GM19463 (cell line): Measurements from ENCODE around the gene HSD11B1.

Source experiments
- ATAC-seq: cut with Tn5 transposase; IDR thresholded peaks from one replicate; pipeline ENCODE4 v1.9.1; 2021; ENCODE audit warnings: mild to moderate bottlenecking, moderate library complexity; ENCODE audit not compliant: unreplicated experiment

HSD11B1 gene

DNA sequence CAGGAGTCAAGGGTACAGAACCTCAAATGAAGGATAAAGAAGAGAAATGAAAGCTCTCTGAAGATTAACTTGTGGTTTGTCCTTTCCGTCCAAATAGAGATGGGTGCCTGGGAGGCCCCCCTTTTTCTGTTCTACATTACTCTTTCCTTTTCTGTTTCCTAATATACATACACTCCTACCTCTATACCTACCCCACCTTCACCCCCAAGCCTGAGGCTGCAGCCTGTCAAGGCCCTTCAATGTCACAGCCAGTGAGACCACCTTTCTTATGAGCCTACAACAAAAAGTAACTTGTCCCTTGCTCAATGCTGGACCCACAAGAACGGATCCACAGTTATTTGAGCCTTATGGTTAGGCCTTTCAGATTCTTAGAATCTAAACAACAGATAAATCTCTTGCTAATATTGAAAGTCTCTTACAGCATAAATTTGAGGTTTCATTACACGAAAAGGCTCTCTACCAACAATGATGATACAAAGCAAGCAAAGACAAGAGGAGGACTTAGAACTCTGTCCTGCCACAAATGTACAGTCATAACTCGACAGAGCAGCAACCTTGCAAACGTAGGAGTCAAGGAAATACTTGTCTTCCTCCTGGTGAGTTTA is 47.1 kb downstream of the HSD11B1 start:
- ATAC-seq: peak; percentile 40

DNA sequence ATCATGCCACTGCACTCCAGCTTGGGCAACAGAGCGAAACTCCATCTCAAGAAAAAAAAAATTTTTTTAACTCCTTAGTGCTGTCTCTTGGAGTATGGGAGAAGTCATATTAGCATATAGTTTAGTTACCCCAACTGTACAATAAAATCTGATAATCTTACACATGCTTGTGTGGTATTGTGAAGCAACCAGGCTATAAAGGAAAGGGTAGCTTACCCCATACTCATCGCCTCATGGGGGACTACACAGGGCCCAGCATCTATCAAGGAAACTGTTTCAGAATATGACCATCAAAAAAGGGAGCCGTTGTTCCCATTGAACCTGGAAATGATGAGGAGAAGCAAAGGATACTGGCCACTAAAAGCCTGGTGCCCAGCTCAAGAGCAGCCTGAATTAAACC is 48.2 kb downstream of the HSD11B1 start:
- no peak for ATAC-seq

DNA sequence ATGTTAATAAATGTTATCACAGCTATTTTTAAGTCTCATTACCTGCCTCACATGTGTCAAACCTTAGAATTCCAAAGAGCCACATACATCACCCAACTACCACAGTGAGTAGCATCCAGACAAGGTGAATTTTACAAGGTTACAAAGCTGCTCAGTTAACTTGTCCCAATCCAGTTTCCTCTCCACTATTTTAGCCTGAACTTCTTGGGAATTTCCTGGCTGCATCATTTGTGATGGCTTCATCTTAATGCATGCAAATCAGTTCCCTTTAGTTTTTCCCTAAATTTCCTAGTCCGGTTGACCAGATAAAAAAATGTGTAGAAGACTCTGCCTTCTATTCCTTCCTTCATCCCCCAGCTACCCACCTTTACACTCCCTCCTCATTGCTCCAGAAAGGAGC is 50.6 kb downstream of the HSD11B1 start:
- ATAC-seq: no peak

DNA sequence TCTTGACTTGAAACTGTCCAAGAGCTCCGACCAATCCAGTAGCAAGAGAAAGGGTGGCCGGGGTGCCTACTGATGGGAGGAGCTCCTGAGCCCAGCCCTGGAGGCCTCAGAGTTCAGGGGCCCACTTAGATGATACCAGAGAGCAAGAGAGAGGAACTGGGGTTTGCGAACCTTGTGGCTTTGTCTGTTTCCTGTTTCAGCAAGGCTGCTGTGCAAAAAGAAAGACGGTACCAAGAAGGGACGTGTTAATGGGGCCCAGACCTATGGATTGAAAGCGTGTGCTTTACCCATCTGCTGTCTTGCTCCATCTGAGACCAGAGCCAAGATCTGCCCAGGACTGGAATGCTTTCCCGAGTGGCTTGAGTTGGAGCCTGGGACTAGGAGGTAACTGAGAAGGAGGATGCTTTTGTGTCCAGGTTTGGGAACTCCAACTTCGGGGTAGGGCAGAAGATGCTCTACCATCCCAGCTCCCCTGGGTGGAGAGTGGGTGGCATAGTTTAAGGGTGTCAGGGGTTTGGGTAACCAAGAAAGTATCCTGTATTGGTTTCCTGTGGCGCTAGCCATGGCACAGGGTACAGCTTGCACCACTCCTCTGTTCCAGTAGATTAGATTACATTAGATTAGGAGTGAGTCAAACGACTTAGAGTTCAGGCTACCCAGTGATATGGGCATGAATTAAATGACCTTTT is 51.4 kb downstream of the HSD11B1 start, which contains the start of gene TRAF3IP3:
Gene TRAF3IP3, plus strand, starts transcription at position 128 of the 689 bp plus-strand sequence. CDS start 3,987 bp downstream, outside the sequence.
- ATAC-seq: peak; percentile 67

DNA sequence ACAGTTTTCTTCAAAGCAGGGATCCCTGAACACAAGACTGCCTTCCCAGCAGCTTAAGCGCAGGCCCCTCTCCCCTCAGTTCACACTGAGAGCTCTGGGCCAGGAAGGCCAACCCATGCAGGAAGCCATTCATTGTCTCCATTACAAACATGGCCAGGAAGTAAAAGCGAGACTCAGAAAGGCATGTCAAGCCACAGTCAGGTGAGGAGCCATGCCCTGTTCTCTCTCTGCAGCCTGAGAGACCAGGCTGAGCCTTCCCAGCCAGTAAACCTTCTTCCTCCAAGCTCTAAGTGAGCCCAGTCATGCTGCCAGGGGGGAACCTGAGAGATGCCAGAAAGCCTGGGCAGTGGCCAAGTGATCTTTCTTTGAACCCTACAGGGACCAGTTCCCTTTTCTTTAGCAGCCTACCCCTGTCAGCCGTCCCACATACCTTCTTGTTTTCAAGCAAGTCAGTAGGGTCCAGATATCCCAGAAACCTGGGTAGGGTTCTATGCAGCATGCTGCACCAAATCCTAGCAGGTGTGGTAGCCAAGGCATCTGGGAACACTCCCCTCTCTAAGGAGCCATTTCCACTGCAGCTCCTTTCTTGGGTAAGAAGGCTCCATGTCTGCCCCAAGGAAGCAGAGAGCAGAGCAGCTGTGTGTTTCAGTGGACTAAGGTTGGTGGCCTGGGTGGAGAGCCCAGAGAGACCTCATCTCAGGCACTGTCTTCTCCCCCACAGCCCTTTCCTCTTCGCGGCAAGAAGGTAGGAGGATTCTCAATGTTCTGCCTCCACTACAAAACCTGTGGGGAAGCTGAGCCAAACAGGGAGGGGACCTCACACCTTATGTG is 52.2 kb downstream of the HSD11B1 start:
- ATAC-seq: peak; percentile 21

DNA sequence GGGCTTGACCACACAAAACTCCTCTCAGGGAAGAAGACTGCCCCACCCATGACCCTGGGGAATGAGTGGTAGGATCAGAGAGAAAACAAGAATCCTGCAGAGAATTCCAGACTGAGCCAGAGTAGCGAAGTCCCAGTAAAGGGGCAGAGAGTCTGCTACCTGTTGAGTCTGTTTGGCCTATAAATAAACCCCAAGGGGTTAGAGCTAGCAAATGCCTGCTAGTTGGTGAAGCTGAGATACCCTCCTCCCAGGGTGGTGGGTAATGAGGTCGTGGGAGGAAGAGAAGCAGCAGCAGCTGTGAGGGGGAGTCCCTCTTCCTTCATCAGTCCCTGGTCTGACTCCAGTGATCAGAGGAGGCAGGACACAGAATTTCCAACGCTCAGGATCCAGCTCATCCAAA is 53.8 kb downstream of the HSD11B1 start:
- no peak for ATAC-seq

DNA sequence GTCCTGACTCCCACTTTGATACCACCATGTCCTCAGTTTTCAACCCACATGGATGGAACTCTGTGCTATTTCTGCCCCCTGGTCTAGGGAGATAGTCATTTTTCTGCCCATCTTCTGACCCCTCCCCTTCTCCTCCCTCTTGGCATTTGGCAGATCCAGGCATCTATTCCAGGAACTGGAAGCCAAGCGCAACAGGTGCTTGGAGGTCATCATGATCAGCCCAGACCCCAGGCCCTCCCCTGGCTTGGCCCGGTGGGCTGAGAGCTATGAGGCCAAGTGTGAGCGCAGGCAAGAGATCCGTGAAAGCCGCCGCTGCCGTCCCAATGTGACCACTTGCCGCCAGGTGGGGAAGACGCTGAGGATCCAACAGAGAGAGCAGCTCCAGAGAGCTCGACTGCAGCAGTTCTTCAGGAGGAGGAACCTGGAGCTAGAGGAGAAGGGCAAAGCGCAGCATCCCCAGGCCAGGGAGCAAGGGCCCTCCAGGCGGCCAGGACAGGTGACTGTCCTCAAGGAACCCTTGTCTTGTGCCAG is 55.2 kb downstream of the HSD11B1 start:
- ATAC-seq: no peak

DNA sequence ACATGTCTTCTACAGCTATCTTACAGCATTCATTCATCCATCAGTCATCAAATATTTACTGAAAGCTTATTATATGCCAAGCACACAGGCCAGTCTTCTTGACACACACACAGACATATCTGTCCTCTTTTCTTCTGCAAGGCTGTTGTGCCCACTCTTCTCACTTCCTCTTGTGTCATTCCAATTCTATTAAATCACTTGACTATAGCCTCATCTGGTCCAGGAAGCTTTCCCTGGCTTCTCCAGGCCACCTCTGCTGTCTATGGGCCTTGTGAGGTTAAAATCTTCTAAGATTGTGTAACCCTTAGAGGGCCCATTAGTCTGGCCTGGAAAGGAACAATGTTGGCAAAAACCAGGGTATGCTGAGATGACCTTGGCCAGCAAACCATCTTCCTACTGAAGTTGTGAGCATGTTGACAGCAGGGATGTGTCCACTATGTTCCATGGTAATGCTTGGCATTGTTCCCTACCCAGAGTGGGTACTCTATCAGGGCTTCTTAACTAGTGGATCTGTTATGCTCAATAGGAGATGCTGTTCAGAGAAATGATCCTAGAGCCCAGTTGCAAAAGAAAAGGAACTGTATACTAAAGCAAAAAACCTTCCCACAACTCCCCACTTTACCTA is 56.5 kb downstream of the HSD11B1 start:
- no peak for ATAC-seq

DNA sequence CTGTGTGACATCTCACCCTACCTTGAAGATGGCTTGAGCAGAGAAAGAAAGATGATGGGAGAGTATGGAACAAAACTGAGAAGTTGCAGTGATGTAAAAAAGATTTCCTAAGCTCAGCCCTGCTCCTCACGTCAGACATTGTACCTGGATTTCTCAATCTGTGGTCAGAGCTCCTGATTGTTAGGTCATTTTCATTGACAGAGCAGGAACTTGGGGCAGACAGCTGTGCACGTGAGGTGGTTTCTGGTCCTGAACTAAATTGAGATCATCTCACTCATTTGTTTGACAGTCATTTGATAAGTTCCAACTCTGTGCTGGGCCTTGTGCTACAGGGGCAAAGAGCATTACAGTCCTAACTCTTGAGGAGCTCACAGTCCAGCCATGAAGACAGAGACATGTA is 61.4 kb downstream of the HSD11B1 start:
- ATAC-seq: no peak

DNA sequence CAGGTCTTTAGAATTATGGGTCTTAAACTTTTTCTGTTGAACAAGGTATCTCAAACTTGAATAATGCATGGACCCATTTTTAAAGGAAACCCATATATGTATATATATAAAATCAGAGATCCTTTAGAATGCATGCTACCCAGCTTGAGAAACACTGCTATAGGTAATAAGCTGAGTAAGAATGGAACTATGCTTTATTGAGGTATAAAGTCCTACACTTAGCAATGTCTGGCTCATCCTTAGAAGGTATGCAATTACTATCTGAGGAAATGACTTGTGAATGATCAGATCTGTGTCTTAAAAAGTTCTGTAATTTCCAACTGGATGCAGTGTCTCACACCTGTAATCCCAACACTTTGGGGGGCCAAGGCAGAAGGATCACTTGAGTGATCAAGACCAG is 62.5 kb downstream of the HSD11B1 start:
- no peak for ATAC-seq

DNA sequence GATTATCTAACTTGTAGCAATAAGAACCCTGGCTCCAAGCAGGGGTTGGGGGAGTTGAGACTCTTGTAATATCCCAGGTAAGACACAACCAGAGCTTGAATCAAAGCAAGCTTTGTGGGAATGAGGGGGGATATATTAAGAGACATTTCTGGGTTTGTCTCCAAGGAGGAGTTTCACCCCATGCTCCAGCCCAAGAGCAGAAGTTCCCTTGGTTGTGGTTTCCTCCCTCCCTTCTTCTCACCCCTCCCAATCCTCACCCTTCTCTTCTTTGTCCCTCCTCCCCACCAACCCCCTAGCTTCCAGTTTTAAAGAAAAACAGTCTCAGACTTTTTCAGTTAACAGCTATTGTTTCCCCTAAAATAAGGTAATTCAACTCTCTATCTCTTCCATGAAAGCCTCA is 63.1 kb downstream of the HSD11B1 start:
- ATAC-seq: no peak

DNA sequence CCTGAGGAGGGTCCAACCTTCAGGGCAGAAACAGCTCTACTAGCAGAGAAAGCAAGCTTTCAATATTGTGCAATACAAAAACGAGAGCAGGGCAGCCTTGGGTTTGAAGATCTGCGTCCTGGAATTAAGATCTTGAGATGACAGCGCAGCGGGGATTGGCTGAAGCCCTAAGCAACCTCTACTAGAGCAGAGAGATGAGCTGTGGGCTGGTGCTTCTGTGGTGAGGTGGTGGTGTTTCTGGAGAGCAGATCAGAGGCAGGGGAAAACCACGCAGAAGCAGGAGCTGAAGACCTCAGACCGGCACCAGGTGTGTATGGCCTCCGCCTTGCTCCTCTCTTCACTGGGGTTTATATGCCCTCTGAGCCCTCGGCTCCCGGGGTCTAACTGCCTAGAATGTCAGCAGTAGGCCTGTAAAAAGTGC is 63.7 kb downstream of the HSD11B1 start:
- peak; percentile 87 for ATAC-seq

DNA sequence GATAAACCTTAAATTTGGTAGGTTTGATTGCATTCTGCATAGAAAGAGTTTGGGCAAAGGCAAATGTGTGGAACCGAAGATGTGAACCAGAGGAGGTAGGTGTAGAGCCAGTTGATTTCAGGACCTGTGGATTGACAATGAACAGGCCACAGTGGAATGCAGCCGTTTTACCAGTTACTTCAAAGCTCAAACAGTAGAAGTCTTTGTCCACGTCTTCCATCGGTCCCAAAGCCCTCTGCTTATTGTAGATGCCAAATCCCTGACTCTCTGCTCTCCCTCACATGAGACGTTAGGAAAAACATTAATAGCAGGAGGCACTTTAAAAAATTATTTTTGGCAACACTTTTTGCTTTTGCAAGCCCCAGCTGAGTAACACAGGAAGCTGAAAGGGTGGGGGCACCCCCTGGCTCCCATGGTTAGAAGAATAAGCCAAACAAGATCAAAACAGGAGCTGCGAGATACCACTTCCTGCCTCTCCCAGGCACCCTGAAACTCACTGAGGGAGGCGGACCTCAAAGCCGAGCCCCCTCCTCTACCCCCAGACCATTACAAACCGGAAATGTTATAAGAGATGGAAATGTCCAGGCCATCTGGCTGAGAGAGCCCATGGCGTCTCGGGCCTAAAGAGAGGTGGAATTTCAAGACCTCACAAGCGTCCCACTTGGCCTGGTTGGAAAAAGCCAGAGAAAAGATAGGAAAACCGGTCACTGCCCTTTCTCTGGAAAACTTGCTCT is 64.7 kb downstream of the HSD11B1 start:
- ATAC-seq: peak; percentile 65

DNA sequence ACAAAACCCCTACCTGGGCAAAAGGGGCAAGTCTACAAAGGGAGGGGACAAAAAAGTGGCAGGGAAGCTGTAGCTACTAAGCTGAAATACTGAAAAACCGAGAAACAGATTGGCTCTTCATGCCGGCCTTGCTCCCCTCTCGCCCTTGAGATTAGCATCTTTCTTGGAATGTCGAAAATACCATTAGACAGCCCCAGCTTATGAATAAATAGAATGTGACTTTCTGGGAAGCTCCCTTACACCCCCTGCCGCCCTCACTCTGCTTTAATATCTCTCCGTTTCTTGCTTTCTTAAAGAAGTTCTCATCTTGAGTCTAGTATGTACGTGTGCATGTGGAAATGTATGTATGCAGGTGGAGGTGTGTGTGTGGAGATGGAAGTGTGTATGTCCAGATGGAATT is 65.3 kb downstream of the HSD11B1 start:
- ATAC-seq: no peak

DNA sequence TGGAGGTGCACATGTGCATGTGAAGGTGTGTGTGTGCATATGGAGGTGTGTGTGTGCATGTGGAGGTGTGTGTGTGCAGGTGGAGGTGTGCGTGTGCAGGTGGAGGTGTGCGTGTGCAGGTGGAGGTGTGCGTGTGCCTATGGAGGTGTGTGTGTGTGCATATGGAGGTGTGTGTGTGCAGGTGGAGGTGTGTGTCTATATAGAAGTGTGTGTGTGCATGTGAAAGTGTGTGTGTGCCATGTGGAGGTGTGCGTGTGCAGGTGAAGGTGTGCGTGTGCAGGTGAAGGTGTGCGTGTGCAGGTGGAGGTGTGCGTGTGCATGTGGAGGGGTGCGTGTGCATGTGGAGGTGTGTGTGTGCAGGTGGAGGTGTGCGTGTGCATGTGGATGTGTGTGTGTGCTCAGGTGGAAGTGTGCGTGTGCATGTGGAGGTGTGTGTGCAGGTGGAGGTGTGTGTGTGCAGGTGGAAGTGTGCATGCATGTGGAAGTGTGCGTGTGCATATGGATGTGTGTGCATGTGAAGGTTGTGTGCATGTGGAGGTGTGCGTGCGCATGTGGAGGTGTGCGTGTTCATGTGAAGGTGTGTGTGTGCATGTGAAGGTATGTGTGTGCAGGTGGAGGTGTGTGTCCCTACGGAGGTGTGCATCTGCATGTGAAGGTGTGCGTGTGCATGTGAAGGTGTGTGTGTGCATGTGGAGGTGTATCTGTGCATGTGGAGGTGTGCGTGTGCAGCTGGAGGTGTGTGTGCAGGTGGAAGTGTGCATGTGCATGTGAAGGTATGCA is 66.2 kb downstream of the HSD11B1 start:
- no peak for ATAC-seq

DNA sequence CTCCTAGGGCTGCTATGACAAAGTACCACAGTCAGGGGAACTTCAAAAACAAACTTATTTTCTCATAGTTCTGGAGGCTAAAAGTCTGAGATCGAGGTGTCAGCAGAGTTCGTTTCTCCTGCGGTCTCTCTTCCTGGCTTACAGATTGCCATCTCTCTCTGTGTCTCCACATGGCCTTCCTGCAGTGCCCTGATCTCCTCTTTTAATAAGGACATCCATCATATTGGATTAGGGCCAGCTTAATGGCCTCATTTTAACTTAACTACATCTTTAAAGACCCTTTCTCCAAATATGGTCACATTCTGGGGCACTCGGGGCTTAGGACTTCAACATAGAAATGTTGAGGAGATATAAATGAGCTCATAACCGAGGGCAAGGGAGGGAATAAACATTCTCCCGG is 67.5 kb downstream of the HSD11B1 start:
- no peak for ATAC-seq

DNA sequence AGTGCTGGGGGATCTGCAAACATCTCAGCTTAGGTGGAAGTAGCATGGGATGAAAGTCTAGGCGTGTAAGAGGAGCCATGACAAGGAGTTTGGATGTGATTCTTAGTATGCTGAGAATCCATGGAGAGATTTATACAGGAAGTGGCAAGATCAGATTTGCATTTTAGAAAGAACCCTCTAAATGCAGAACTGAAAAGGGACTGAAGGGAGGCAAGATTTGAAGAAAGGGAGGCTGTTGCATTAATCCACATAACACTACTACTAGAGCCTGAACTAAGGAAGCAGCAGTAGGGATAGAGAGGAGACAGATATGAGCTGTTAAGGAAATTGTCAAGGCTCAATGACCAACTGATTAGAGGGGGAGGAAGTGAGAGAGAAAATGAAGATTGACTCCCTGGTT is 69.9 kb downstream of the HSD11B1 start:
- ATAC-seq: peak; percentile 62

DNA sequence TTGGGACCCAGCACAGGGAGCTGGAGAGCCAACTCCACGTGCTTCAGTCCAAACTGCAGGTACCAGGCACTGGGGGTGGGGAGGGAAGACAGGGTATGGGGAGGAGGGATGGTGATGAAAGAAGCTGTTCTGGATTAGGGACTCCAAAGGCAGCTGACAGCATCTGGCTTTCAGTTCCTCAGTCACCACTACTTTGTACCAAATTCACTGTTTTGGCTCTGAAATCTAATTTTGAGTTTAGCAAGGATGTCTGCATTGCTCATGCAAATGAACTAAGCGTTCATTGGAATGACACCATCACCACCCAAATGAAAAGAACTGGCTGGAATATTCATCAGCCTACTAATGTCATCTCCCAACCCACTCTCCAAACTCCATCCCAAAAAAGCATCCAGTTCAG is 71.0 kb downstream of the HSD11B1 start:
- no peak for ATAC-seq

DNA sequence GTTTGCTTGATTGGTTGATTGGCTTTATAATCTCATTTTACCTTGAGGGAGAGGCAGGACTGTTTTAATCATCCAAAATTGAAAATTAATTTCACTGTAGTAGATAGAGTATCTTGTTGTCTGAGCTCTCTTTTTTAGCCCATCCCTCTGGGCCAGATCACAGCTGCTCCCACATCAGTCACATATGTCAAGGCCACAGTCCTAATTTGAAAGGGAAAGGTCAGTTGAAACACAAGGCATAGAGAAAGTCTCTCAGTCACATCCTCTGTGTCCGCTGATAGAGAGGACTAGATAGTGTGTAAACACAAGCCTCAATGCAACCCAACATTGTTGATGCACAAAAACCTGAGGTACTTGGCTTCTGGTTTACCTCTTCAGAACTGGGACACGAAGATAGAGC is 72.9 kb downstream of the HSD11B1 start:
- ATAC-seq: no peak

DNA sequence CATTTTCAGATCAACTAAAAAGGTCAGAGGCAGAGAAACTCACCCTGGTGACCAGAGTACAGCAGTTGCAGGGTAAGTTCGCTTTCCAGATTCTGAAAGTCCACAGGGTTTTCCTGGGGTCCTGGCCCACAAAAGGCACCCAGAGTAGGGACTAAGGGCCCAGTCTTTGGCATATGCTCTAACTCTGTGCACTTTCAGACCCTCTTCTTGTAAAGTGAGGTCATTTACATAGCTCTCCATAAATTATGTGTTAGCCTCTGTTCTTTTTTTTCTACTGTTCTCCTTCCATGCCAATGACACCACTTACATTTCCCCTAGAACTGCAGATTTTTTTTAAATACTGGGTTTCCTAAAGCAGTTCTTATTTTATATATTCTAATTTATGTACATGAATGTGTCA is 73.5 kb downstream of the HSD11B1 start:
- no peak for ATAC-seq
